Measurements from ENCODE around the gene STYX.
A peak's percentile ranks its signal among the peaks of the same experiment; 100 is the strongest.

STYX gene

GRCh38 chr14:52729925-52730708 is at the start of gene STYX:
STYX (plus strand) TSS chr14:52730166; CDS start chr14:52730475, 309 bp downstream.
- no peaks in the 10 kb centered on the region for H3K9me3 ChIP-seq (ENCODE audit: control insufficient read depth, insufficient read depth, low read length)
- no peaks in the 10 kb centered on the region for H3K36me3 ChIP-seq (ENCODE audit: insufficient read depth, low read length)
- H3K9ac ChIP-seq (ENCODE audit: low read depth, low read length): peak within 1 kb of the TSS; percentile 79
- 0 out of 2 replicates have a peak, but pooled peaks cover 4% of the 10 kb centered on the region for H3K4me1 ChIP-seq (ENCODE audit: insufficient read depth, low read length)

DNA sequence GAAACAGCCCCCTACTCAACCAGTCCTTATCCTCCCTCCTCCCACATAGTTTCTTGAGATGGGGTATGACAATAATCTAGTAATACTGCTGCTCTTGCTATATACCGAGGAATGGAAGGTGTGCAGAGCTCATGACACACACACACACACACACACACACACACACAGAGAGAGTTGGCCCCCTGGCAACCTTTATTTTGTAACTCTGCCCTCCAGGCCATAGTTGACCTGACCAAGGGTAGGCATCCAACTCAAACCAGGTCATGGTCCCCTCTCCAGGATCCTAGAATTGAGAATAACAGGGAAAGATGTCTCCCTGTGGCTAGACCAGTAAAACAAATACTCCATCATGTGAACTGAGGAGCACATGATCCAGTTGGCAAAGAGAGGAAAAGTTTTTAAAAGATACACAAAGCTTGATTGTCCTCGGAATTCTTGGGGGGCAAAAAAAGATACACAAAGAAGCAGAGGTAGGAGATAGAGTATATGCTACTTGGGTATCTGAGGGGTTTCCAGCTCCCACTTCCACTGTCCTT is 45.9 kb upstream of the STYX start:
- no peak overlapping the region for H3K9ac ChIP-seq (ENCODE audit: low read depth, low read length)
- peaks cover 14% of the 10 kb centered on the region for H3K4me1 ChIP-seq (ENCODE audit: insufficient read depth, low read length)
- H3K36me3 ChIP-seq (ENCODE audit: insufficient read depth, low read length): no peaks in the 10 kb centered on the region
- H3K9me3 ChIP-seq (ENCODE audit: control insufficient read depth, insufficient read depth, low read length): no peaks in the 10 kb centered on the region

DNA sequence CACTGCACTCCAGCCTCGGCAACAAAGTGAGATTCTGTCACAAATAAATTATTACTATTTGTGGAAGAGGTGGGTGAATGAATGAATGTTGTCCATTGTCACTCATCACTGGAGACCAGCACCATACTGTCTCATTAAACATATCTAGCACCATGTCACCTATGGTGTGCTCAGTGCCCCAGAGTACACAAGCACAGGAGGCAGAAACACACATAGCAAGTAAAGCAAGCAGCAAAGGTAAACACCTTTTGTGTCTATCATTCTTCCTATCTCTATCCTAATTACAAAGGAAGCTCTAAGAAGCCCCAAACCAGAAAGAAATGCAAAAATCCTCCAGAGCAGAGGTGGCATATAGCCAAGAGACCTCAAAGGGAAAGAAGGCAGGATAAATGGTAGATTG is 43.8 kb upstream of the STYX start:
- Histone ChIP-seq H3K9me3 (ENCODE audit: control insufficient read depth, insufficient read depth, low read length) (no peaks in the 10 kb centered on the region), H3K9ac (ENCODE audit: low read depth, low read length) (no peak overlapping the region), H3K36me3 (ENCODE audit: insufficient read depth, low read length) (no peaks in the 10 kb centered on the region), H3K4me1 (ENCODE audit: insufficient read depth, low read length) (peaks cover 16% of the 10 kb centered on the region)

- H3K36me3 ChIP-seq (ENCODE audit: insufficient read depth, low read length): no peaks in the 10 kb centered on the region
- H3K4me1 ChIP-seq (ENCODE audit: insufficient read depth, low read length): peaks cover 9% of the 10 kb centered on the region
- H3K9me3 ChIP-seq (ENCODE audit: control insufficient read depth, insufficient read depth, low read length): no peaks in the 10 kb centered on the region
- H3K9ac ChIP-seq (ENCODE audit: low read depth, low read length): no peak overlapping the region
These were observed 38.8 kb upstream of the STYX start for GRCh38 chr14:52690983-52691760.

DNA sequence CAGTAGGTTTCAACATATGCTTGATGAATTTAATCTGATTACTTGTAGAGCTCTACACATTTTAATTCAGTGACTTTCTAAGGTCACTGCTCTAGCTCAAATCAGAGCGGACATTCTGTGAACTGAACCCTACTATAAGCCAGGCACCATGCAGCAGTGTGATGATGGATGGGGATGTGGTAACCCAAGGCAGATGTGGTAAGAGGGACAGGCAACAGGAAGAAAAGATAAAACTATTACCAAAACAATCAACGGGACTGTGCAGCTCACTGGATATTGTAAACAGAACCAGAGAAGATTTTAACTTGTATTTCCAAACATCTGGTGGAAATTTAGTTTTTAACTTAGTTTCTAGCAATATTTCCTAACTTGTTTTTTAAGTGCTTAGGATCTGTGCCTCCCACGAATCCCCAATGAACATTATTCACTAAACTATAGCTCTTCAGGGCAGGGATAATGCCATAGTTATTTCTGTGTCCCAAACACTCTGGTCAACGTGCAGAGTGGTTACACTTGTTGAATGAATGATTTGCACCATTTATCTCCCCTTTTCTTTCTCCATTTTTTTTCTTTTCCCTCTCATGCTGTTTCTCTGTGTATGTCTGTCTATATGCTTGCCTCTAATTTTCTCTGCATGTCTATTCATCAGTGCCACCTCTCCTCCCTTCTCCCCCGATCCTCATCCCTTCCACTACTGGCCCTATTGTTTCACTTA is 37.6 kb upstream of the STYX start:
- no peaks in the 10 kb centered on the region for H3K36me3 ChIP-seq (ENCODE audit: insufficient read depth, low read length)
- H3K9ac ChIP-seq (ENCODE audit: low read depth, low read length): no peak overlapping the region
- no peaks in the 10 kb centered on the region for H3K9me3 ChIP-seq (ENCODE audit: control insufficient read depth, insufficient read depth, low read length)
- peaks cover 4% of the 10 kb centered on the region for H3K4me1 ChIP-seq (ENCODE audit: insufficient read depth, low read length)

GRCh38 chr14:52693036-52693435 is 36.9 kb upstream of the STYX start:
- H3K9ac ChIP-seq (ENCODE audit: low read depth, low read length): no peak overlapping the region
- peaks cover 4% of the 10 kb centered on the region for H3K4me1 ChIP-seq (ENCODE audit: insufficient read depth, low read length)
- H3K9me3 ChIP-seq (ENCODE audit: control insufficient read depth, insufficient read depth, low read length): no peaks in the 10 kb centered on the region
- H3K36me3 ChIP-seq (ENCODE audit: insufficient read depth, low read length): no peaks in the 10 kb centered on the region

GRCh38 chr14:52693532-52693931 is 36.4 kb upstream of the STYX start:
- Histone ChIP-seq H3K36me3 (ENCODE audit: insufficient read depth, low read length) (no peaks in the 10 kb centered on the region), H3K4me1 (ENCODE audit: insufficient read depth, low read length) (peaks cover 4% of the 10 kb centered on the region), H3K9me3 (ENCODE audit: control insufficient read depth, insufficient read depth, low read length) (no peaks in the 10 kb centered on the region), H3K9ac (ENCODE audit: low read depth, low read length) (no peak overlapping the region)

DNA sequence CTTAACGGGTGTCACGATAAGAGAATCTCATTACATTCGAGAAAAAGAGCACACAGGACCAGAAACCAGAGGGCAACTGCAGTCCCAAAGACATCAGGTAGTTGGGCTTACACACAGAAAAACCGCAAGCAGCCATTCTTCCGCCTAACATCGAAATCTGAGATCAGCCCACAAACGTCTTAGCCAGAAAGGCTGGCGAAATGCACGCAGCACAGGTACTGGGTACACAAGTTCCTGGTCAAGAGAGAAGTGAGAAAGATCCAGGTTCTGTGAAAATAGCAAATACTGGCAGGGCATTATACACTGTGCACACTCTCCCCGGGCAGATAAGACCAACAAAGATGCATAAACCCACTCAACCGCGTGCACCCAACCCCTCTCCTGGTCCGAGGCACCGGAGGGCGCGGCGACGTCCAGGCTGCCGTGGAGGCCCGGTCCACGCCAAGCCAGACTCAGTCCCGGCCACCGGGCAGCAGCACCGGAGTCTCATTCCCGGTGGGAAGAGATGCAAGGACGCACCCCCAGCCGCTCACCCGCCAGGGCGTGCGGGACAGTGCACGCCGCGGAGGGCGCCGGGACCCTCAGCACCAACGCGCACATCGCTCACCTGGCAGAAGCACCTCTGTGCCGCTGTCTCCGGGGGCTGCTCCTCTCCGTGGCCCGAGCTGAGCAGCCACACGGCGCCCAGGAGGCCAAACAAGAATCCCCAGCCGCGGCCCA is 35.0 kb upstream of the STYX start:
- Histone ChIP-seq H3K36me3 (ENCODE audit: insufficient read depth, low read length) (no peaks in the 10 kb centered on the region), H3K9me3 (ENCODE audit: control insufficient read depth, insufficient read depth, low read length) (no peaks in the 10 kb centered on the region), H3K9ac (ENCODE audit: low read depth, low read length) (peak overlapping the region; percentile 68), H3K4me1 (ENCODE audit: insufficient read depth, low read length) (peaks cover 4% of the 10 kb centered on the region)

DNA sequence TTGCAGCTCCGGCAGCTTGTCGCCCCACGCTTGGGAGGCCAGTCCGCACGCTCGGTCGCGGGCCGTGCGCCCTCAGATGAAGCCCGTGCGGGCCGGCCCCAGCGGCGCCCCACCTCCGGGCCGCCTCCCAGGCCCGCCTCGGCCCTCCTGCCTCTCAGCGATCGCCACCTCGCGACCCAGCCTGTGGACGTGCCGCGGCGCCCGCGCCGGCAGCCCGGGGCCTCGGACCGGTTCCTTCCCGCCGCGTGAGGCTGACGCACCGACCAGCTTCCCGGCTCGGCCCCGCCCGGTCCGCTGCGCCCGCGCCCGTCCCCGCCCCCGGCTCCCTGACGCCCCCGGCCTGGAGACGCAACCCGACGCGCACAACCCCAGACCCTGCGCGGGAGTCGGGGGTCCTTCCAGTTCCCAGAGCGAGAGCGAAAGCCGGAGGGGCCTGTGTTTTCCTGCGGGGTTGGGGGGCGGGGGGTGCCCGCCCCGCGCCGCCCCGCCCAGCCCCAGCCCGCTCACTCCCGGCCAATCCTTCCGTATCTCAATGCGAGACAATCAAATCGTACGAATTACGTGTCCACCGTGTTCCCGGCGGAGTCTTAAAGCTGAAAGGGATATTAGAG is 34.4 kb upstream of the STYX start, which contains the start of gene ERO1A:
Gene ERO1A (minus strand): TSS at position 78 of the 611 bp plus-strand sequence. CDS start 77 bp downstream, at position 1.
- Histone ChIP-seq H3K36me3 (ENCODE audit: insufficient read depth, low read length) (no peaks in the 10 kb centered on the region), H3K9me3 (ENCODE audit: control insufficient read depth, insufficient read depth, low read length) (no peaks in the 10 kb centered on the region), H3K4me1 (ENCODE audit: insufficient read depth, low read length) (peaks cover 4% of the 10 kb centered on the region), H3K9ac (ENCODE audit: low read depth, low read length) (peak within 1 kb of the TSS; percentile 68)

DNA sequence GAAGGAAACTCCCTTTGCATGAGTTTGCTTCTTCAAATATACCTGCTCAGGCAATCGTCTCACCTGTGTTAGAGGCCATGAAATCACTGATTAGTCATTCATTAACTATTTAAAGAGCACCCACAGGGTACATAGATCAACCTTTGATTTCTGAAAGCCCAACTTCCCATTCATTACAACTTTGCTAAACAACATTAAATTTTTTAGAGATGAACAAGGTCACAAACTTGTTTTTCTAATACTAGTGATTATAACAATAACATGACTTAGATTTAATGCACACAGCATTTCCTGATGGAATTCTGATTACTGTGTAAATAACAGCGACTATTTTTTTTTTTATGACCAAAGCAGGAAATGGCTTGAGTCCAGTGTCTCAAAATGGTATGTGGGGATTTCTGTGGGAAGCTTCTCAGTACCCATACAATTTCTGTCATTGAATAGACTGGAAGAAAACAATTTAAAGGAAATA is 29.2 kb upstream of the STYX start:
- Histone ChIP-seq H3K4me1 (ENCODE audit: insufficient read depth, low read length) (no peaks in the 10 kb centered on the region), H3K9ac (ENCODE audit: low read depth, low read length) (no peak overlapping the region)

GRCh38 chr14:52701223-52701622 is 28.7 kb upstream of the STYX start:
- Histone ChIP-seq H3K36me3 (ENCODE audit: insufficient read depth, low read length) (no peaks in the 10 kb centered on the region), H3K9ac (ENCODE audit: low read depth, low read length) (no peak overlapping the region), H3K4me1 (ENCODE audit: insufficient read depth, low read length) (no peaks in the 10 kb centered on the region), H3K9me3 (ENCODE audit: control insufficient read depth, insufficient read depth, low read length) (no peaks in the 10 kb centered on the region)

More for the DNA sequence above, 29.2 kb upstream of the STYX start:
- Histone ChIP-seq H3K9me3 (ENCODE audit: control insufficient read depth, insufficient read depth, low read length) (no peaks in the 10 kb centered on the region), H3K36me3 (ENCODE audit: insufficient read depth, low read length) (no peaks in the 10 kb centered on the region)

GRCh38 chr14:52703225-52703624 is 26.7 kb upstream of the STYX start:
- Histone ChIP-seq H3K36me3 (ENCODE audit: insufficient read depth, low read length) (no peaks in the 10 kb centered on the region), H3K9ac (ENCODE audit: low read depth, low read length) (no peak overlapping the region), H3K4me1 (ENCODE audit: insufficient read depth, low read length) (peaks cover 2% of the 10 kb centered on the region; the same call in 1 of the 2 replicates), H3K9me3 (ENCODE audit: control insufficient read depth, insufficient read depth, low read length) (no peaks in the 10 kb centered on the region; the same call in 1 of the 2 replicates)

DNA sequence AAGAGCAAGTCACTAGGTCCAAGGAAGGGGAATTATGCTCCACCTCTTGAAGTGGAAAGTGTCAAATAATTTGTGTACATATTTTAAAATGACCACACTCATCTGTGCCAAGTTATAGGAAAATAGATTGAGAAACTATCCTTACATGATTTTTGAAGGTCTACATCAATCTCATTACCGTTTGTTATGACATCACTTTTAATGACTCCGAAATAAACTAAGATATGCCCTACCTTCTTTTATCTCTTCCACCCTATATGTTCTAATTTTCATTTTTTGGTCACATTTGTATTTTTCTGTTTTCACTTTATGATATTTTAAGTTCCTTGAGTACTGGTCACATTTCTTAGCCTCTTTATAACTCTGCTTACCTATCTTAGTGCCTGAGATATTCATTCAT is 26.3 kb upstream of the STYX start:
- no peaks in the 10 kb centered on the region; the same call in 1 of the 2 replicates for H3K9me3 ChIP-seq (ENCODE audit: control insufficient read depth, insufficient read depth, low read length)
- H3K4me1 ChIP-seq (ENCODE audit: insufficient read depth, low read length): peaks cover 6% of the 10 kb centered on the region; the same call in 1 of the 2 replicates
- no peaks in the 10 kb centered on the region for H3K36me3 ChIP-seq (ENCODE audit: insufficient read depth, low read length)
- H3K9ac ChIP-seq (ENCODE audit: low read depth, low read length): no peak overlapping the region

Data from ES-I3 (cell line).